Choroid plexus epithelial cell (primary cell): Measurements from ENCODE around the gene ATG101.

Experiments
- DNase-seq: peaks from one replicate; pipeline ENCODE4 v3.0.0-alpha.2; 2010; ENCODE audit warnings: low read depth
- H3K4me3 ChIP-seq: 2 replicates; pipeline ENCODE4 v1.5.1; 2011; ENCODE audit warnings: low read depth, mild to moderate bottlenecking, control low read depth, low read length, moderate library complexity
- CTCF ChIP-seq: conservative IDR thresholded peaks from 2 replicates; pipeline ENCODE4 v1.5.1; 2011; ENCODE audit warnings: low read depth, mild to moderate bottlenecking, control low read depth, inconsistent platforms, low read length, moderate library complexity

The ATG101 gene

GRCh38 chr12:52026263-52026662 is 43.5 kb upstream of the ATG101 start:
- no peak for DNase-seq
- no peak for TF ChIP-seq CTCF
- no peak overlapping the region for H3K4me3 ChIP-seq

GRCh38 chr12:52027085-52027843 is 42.5 kb upstream of the ATG101 start:
- no peak for TF ChIP-seq CTCF
- no peak overlapping the region for H3K4me3 ChIP-seq
- DNase-seq: no peak

GRCh38 chr12:52029685-52030084 is 40.1 kb upstream of the ATG101 start:
- no peak for TF ChIP-seq CTCF
- no peak overlapping the region for H3K4me3 ChIP-seq
- DNase-seq: peak; percentile 92

GRCh38 chr12:52032446-52032803 is 37.4 kb upstream of the ATG101 start:
- DNase-seq: peak; percentile 91

GRCh38 chr12:52032804-52033445 is 36.9 kb upstream of the ATG101 start:
- H3K4me3 ChIP-seq: peak overlapping the region; percentile 53
- DNase-seq: peak; percentile 98
- no peak for TF ChIP-seq CTCF

More at GRCh38 chr12:52032446-52032803, 37.4 kb upstream of the ATG101 start:
- H3K4me3 ChIP-seq: peak overlapping the region; percentile 38
- TF ChIP-seq CTCF: no peak

GRCh38 chr12:52033446-52034140 is 36.2 kb upstream of the ATG101 start:
- peak overlapping the region; percentile 53 for H3K4me3 ChIP-seq
- DNase-seq: no peak
- no peak for TF ChIP-seq CTCF

GRCh38 chr12:52035190-52035589 is 34.6 kb upstream of the ATG101 start:
- TF ChIP-seq CTCF: no peak
- no peak overlapping the region for H3K4me3 ChIP-seq
- DNase-seq: no peak
